VCaP (cell line): ENCODE data around the gene IL36RN.

Experiments used
- H3K27ac ChIP-seq: fragments of 450-650 bp; 2 replicates; pipeline ENCODE4 v1.5.1; 2017
- CTCF ChIP-seq: fragments of 450-650 bp; conservative IDR thresholded peaks from 2 replicates; pipeline ENCODE4 v1.5.1; 2017; ENCODE audit warnings: mild to moderate bottlenecking, moderate library complexity

IL36RN gene

DNA sequence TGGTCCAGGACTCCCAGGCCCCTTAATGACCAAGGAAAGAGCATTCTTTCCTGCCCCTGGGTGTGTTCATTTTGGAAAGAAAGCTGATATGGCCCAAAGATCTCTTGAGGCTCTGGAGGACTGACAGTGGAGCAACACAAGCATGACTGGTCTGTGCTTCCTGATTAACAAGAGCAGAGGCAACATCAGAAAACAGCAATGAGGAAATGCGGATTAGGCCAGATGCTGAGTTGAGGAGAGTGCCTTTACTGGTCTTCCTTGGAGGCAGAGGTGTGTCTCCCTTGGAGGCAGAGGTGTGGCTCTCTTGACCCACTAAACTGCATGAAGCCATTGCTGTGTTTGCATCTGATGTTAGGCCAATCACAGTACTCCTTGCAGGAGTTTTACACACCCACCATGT is 26.3 kb upstream of the IL36RN start:
- H3K27ac ChIP-seq, result no peak overlapping the region
- no peak for TF ChIP-seq CTCF

- TF ChIP-seq CTCF, result no peak
Measured at GRCh38 chr2:113034016-113034415, 25.0 kb upstream of the IL36RN start.

GRCh38 chr2:113036763-113037162 is 22.2 kb upstream of the IL36RN start:
- TF ChIP-seq CTCF, result no peak
- no peak overlapping the region for H3K27ac ChIP-seq

More at GRCh38 chr2:113034016-113034415, 25.0 kb upstream of the IL36RN start:
- no peak overlapping the region for H3K27ac ChIP-seq

DNA sequence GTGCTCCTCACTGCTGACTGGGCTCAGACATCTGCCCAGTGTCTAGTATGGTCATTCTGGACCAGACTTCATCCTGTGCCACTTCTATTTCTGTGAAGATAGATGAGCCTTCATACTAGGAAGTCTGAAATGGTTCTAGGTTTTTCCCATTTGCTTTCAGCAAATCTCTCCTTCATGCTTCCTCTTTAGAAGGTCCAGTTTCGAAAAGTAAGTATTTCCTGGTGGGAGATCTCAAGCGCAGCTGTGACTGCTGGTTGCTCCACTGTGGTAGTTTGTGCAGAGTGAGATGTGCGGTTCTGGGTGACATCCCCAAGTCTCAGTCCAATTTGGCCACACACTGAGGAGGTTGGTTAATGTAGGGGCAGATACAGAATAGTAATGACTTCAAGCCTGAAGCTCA is 20.7 kb upstream of the IL36RN start:
- no peak overlapping the region for H3K27ac ChIP-seq
- no peak for TF ChIP-seq CTCF

DNA sequence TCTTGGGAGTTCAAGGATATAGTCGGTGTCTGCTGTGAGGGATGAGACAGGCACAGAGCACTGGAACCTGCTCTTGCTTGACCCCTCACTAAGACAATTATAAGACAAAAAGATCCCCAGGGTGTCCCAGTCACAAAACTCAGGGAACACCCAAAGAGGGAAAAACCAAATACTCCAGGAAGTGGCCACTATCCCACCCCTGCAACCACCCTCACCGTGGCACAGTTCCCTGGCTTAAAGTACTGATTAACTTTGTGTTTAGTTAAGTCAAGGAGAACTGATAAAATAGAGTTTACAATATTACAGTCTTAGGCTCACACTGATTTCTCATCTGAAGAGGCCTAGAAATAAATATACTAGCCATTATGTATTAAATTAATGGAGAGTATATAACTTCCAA is 19.8 kb upstream of the IL36RN start:
- no peak for TF ChIP-seq CTCF
- H3K27ac ChIP-seq, result no peak overlapping the region

GRCh38 chr2:113039719-113040118 is 19.3 kb upstream of the IL36RN start:
- no peak overlapping the region for H3K27ac ChIP-seq
- TF ChIP-seq CTCF, result no peak

GRCh38 chr2:113041871-113042270 is 17.1 kb upstream of the IL36RN start:
- no peak; the same call in 1 of the 2 replicates for TF ChIP-seq CTCF
- H3K27ac ChIP-seq, result no peak overlapping the region

- TF ChIP-seq CTCF, result no peak
- peak overlapping the region; percentile 71 for H3K27ac ChIP-seq
Measured at GRCh38 chr2:113046465-113046864, 12.5 kb upstream of the IL36RN start.
